Measurements from ENCODE around the gene LEAP2. TPM values are rescaled to one million over a fixed set of nuclear protein-coding genes. Genes with fewer than 3 reads are reported as not detected.
"Not testable (repeated sequence)": the region's sequence is repeated elsewhere in the genome, so short reads cannot be mapped to it uniquely, and the experiment has no call there.

LEAP2 gene
- total and polyA plus RNA-seq, 8 donors, result 0.92 to 2.3 (median 1.4) TPM; not detected in 2

DNA sequence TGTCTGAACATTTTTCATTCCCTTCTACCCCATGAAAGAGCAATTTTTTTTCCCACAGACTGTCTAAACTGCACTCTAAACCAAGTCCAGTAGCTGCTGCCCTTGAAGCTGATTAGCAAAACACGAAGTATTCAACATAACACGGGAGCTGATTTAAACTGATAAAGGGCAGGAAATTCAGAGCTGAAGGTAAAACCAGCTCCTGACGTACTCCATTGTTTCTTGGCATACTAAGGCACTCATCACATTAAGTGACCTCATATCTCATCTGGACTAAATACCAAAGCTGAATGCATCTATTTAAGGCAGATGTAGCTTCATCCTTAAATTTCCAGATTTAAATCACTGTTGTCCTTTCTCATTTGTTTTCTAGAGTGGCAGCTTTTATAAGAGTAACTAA, 19.2 kb upstream of the LEAP2 start:
- intact Hi-C loops (cut with DNase I; ENCODE audit: low total_unique reads), result no loop called here
- 16 to 28% (median 26%) methylated on average over 3 of the region's 3 CpGs for WGBS, 5 donors
- TF ChIP-seq CTCF (IDR thresholded peaks at IDR 0.05) (no peak), POLR2AphosphoS5 (IDR thresholded peaks at IDR 0.05) (peak in 1 of 3 donors; percentile 31), POLR2A (IDR thresholded peaks at IDR 0.05) (no peak), EP300 (IDR thresholded peaks at IDR 0.05) (no peak)

DNA sequence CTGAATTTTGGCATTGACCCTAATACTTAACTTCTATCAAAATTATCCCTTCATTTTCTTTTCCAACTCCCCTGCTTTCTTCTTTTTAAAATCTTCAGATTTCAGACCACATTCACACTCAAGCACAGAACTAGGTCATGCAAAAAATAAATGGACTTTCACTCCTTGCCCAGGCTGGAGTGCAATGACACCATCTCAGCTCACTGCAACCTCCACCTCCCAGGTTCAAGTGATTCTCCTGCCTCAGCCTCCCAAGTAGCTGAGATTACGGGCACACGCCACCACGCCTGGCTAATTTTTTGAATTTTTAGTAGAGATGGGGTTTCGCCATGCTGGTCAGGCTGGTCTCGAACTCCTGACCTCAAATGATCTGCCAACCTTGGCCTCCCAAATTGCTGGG, 18.5 kb upstream of the LEAP2 start:
- H3K36me3 ChIP-seq; H3K4me3 ChIP-seq; H3K27ac ChIP-seq; DNase-seq; H3K27me3 ChIP-seq; intact Hi-C loops (cut with DNase I; ENCODE audit: low total_unique reads); H3K9me3 ChIP-seq: not testable (repeated sequence)
- H3K4me1 ChIP-seq, result peaks cover 0 to 16% (median 12%) of the 10 kb centered on the region in 4 donors
- WGBS, 5 donors, result 95 to 99% (median 98%) methylated on average over 5 of the region's 5 CpGs

More for the DNA sequence above, 19.2 kb upstream of the LEAP2 start:
- Histone ChIP-seq H3K27me3 (no peaks in the 10 kb centered on the region), H3K4me1 (peaks cover 0 to 21% (median 14%) of the 10 kb centered on the region in 4 donors), H3K27ac (peak overlapping the region in 1 of 5 donors; percentile 52), H3K9me3 (no peaks in the 10 kb centered on the region), H3K36me3 (no peaks in the 10 kb centered on the region), H3K4me3 (no peak overlapping the region)
- DNase-seq, result peak in 1 of 2 donors; percentile 63

- H3K9me3 ChIP-seq, result no peaks in the 10 kb centered on the region
- TF ChIP-seq EP300 (IDR thresholded peaks at IDR 0.05) (no peak), POLR2AphosphoS5 (IDR thresholded peaks at IDR 0.05) (no peak)
- no peaks in the 10 kb centered on the region for H3K27me3 ChIP-seq
- no peak overlapping the region for H3K27ac ChIP-seq
- peaks cover 0 to 11% (median 9%) of the 10 kb centered on the region in 4 donors for H3K4me1 ChIP-seq
- no peak for DNase-seq
- no peak overlapping the region for H3K4me3 ChIP-seq
- intact Hi-C loops (cut with DNase I; ENCODE audit: low total_unique reads), result no loop called here
- no peaks in the 10 kb centered on the region for H3K36me3 ChIP-seq
- 81 to 100% (median 88%) methylated on average over 3 of the region's 3 CpGs for WGBS, 5 donors
Measured at GRCh38 chr5:132856011-132856410, 17.5 kb upstream of the LEAP2 start.

DNA sequence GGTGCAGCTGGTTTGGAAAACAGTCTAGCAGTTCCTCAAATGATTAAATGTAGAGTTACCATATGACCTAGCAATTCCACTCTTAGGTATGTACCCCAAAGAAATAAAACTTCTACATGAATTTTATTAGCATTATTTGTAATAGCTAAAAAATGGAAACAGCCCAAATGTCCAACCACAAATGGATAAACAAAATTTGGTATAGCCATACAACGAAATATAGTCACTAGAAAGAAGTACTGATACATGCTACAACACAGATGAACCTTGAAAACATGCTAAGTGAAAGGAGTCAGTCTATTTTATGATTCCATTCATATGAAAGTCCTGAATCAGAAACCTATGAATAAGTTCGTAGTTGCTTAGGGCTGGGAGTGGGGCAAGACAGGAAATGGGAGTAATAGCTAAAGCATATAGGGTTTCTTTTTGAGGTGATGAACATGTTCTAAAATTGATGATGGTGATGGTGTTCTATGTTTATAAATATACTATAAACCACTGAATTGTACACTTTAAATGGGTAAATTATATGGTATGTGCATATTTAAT, 13.5 kb upstream of the LEAP2 start:
- Histone ChIP-seq H3K36me3 (no peaks in the 10 kb centered on the region), H3K27ac (no peak overlapping the region), H3K4me3 (no peak overlapping the region), H3K27me3 (no peaks in the 10 kb centered on the region), H3K9me3 (no peaks in the 10 kb centered on the region), H3K4me1 (no peaks in the 10 kb centered on the region)
- DNase-seq, result no peak
- WGBS, 5 donors, result 75 to 86% (median 83%) methylated on average over 2 of the region's 2 CpGs
- intact Hi-C loops (cut with DNase I; ENCODE audit: low total_unique reads), result no loop called here
- TF ChIP-seq POLR2A (IDR thresholded peaks at IDR 0.05) (no peak), POLR2AphosphoS5 (IDR thresholded peaks at IDR 0.05) (no peak), EP300 (IDR thresholded peaks at IDR 0.05) (no peak), CTCF (IDR thresholded peaks at IDR 0.05) (no peak)

DNA sequence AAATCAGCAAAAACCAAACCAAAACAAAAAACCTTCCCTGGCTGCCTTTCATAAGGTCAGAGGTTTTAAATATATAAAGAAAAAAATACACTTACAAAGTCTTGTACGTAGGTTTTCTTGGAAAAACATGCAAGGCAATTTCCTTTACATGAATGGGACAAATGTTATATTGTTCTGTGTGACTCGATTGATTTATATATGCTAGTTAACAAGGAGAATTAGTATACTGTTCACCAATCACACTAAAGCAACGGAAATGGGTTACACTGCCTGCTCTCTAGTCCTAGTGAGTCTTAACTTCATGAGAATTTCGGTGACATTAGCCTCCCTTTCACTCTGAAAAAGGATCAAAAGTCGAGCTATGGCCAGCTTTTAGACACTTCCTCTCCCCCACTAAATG, 12.7 kb upstream of the LEAP2 start:
- Histone ChIP-seq H3K4me1 (peaks cover 0 to 6% (median 3%) of the 10 kb centered on the region in 4 donors), H3K9me3 (no peaks in the 10 kb centered on the region), H3K4me3 (no peak overlapping the region), H3K27me3 (no peaks in the 10 kb centered on the region), H3K27ac (no peak overlapping the region), H3K36me3 (no peaks in the 10 kb centered on the region)
- WGBS, 5 donors, result 69 to 80% (median 79%) methylated on average over 5 of the region's 5 CpGs
- intact Hi-C loops (cut with DNase I; ENCODE audit: low total_unique reads), result no loop called here
- TF ChIP-seq POLR2AphosphoS5 (IDR thresholded peaks at IDR 0.05) (no peak), POLR2A (IDR thresholded peaks at IDR 0.05) (no peak), CTCF (IDR thresholded peaks at IDR 0.05) (no peak), EP300 (IDR thresholded peaks at IDR 0.05) (no peak)
- DNase-seq, result no peak
